Measurements from ENCODE around the gene UBC.
"Not testable (repeated sequence)": the region's sequence is repeated elsewhere in the genome, so short reads cannot be mapped to it uniquely, and the experiment has no call there.

Gene UBC

GRCh38 chr12:124930586-124930985, 16.1 kb upstream of the UBC start:
- FAIRE-seq, result no peak

- no peak for FAIRE-seq
These were observed 15.4 kb upstream of the UBC start for GRCh38 chr12:124929649-124930419.

DNA sequence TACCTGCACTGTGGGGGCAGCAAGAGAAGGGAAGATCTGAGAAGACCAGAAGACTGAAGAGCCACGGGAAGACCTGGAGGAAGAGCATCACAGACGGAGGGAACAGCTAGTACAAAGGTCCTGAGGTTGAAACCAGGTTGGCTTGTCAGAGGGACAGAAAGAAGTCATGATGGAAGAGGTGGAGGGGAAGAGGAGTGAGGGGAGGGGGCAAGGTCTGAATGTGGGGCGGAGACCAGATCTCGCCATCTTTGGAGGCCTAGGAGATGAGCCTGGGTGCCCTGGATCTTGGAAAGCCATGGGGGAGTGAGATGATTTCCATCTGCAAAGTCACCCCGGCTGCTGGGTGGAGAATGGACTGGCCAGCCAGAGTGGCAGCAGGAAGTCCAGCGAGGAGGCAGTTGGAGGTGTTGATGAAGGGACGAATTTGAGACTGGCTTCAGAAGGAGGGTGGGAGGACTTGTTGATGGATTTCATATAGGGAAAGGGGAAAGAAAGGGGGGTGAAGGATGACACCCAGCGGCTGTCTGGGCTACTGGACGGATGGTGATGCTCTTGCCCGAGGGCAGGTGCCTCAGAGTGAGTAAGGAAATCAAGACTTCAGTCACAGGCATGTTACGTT, 14.6 kb upstream of the UBC start:
- no peak for FAIRE-seq

DNA sequence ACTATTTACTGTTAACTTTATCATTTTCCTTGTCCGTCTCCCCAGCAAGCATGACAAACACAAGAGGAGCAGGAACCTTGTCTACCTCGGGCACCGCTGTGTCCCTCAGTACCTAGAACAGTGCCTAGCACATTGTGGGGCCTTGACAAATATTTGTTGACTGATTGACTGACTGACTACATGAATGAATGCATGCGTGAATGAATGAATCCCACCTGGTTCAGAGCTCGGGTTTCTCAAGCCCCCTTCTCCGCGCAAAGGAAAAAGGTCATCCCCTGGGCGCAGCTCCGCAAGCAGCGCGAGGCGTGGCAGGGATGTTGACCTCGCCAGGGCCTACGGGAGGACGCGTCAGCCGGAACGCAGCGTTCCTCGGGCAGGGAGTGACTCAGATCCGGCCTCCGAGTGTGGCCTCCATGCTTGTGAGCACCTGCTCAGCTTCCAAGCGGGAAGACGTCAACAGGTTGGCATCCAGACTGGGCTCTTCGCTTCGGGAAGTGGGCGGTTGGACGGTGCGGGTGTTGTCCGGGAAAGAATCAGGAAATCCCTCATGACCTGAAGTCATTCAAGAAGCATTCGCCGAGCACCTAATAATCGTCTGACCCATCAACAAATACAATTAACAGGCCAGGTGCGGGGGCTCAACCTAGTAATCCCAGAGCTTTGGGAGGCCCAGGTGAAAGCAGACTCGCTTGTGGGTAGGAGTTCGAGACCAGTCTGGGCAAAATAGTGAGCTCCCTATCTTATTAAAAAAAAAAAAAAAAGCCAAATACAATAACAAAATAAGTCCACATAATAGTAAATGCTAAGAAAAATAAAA, 13.9 kb upstream of the UBC start:
- no peak for FAIRE-seq

DNA sequence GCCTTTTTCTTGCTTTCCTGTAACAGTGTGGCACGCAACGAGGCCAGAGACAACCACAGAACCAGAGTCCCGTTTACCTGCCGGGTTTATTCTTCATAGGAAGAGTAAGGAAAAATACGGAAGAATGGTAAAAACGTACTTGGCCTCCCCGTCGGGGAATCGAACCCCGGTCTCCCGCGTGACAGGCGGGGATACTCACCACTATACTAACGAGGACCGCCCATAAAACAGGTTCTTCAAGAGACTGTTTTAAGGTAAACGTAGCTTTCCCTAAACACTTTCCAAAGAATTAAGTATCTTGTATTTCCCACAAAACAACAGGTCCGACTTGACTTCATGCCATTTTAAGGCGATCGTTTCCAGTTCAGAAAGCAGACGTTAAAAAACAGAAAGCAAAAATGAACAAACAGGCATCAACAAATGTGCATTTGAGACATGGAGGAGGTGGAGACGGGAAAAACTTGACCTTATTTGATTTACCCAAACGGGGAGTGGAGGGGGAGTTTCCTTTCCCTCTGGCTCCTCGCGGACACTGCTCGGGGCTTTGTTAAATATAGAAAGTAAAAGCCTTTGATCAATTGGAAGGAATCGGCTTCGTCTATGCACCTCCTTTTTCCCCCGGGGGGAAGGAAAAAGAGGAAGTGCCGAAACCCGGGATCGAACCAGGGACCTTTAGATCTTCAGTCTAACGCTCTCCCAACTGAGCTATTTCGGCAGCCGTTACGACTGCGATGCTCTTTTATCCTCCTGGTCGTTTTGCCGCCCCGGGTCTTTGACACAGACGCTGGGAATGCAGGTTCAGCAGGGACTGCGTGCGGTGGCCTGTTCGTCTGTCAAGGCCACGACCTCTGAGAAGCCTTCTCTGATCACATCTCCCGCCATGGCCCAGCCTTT, 13.0 kb upstream of the UBC start:
- no peak for FAIRE-seq

GRCh38 chr12:124925782-124926181, 11.3 kb upstream of the UBC start:
- FAIRE-seq, result not testable (repeated sequence)

DNA sequence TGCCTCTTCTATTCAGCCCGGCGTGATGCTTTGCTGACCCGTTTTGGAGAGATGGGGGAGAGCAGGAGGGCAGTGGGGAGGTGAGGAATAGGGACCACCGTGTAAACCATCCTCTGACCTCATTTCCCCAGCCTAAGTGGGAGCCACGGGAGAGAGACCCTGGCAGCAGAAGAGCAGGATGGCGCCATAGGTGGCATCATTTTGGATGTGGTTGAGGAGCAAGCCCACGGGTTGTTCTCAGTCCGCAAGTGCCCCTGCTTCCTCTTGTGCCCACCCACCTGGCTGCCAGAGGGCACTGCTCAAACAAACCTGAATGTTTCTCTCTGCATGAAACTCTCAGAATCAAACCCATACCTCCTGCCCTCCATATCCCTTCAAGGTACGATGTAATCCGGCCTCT, 10.7 kb upstream of the UBC start:
- FAIRE-seq, result no peak

DNA sequence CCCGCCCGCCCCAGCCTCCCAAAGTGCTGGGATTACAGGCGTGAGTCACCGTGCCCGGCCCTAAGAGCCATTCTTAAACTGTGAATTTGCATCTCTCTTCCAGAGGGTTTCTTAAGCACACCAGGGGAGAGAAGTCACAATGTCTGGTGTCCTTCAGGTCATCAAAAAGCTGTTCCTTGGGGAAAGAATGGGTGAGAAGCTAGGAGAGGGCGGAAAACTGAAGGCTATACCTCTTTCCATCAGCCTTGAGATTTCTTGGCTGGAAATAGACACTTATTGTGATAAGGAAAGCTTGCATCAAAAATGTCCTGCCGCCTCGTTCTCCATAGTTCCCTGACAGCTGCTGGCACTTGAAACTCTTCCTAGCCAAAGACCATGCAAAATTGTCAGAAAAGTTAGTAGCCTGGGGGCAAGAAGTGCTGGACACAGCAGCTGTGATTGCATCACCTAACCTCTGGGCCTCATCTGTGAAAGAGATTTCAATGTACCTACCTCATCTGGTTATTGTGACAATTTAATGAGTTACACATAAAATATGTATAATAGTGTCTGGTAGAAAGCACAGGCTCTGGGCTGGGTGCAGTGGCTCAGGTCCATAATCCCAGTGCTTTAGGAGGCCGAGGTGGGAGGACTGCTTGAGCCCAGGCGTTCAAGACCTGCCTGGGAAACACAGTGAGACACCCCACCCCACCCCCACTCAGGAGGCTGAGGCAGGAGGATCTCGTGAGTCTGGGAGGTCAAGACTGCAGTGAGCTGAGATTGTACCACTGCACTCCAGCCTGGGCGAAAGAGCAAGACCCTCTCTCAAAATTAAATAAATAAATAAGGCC, 9.7 kb upstream of the UBC start:
- FAIRE-seq, result no peak

- no peak for FAIRE-seq
These were observed 7.0 kb upstream of the UBC start for GRCh38 chr12:124921200-124922031.

- FAIRE-seq, result no peak
These were observed 6.0 kb upstream of the UBC start for GRCh38 chr12:124920353-124920935.

- FAIRE-seq, result no peak
These were observed 5.3 kb upstream of the UBC start for GRCh38 chr12:124919521-124920352.

GRCh38 chr12:124918622-124918988, 4.2 kb upstream of the UBC start:
- not testable (repeated sequence) for FAIRE-seq

DNA sequence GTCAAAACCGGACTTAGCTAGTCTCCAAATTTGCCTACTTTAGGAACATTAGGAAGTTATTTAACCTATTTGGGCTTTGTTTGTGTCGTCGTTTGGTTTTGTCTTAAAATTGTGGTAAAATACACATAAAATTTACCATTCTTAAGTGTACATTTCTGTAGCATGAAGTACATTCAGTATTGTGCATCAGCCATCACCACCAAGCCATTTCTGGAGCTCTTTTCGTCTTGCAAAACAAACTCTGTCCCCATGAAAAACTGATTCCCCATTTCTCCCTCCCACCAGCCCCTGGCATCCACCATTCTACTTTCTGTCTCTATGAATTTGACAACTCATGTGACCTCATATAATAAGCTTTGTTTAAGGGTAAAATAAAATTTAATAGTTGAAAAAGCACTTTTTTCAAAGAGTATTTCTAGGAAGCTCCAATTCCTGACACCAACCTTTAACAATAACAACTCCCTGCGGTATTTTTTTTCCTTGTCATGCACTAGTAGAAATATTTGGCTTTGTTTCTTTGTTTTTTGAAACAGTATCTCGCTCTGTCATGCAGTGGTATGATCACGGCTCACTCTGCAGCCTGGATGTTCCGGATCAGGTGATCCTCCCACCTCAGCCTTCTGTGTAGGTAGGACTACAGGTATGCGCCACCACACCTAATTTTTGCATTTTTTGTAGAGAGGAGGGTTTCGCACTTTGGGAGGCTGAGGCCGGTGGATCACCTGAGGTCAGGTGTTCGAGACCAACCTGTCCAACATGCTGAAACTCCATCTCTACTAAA, 3.6 kb upstream of the UBC start:
- no peak for FAIRE-seq

- FAIRE-seq, result peak; percentile 68
These were observed 2.8 kb upstream of the UBC start for GRCh38 chr12:124917135-124917840.

- no peak for FAIRE-seq
These were observed 2.1 kb upstream of the UBC start for GRCh38 chr12:124916374-124917134.

DNA sequence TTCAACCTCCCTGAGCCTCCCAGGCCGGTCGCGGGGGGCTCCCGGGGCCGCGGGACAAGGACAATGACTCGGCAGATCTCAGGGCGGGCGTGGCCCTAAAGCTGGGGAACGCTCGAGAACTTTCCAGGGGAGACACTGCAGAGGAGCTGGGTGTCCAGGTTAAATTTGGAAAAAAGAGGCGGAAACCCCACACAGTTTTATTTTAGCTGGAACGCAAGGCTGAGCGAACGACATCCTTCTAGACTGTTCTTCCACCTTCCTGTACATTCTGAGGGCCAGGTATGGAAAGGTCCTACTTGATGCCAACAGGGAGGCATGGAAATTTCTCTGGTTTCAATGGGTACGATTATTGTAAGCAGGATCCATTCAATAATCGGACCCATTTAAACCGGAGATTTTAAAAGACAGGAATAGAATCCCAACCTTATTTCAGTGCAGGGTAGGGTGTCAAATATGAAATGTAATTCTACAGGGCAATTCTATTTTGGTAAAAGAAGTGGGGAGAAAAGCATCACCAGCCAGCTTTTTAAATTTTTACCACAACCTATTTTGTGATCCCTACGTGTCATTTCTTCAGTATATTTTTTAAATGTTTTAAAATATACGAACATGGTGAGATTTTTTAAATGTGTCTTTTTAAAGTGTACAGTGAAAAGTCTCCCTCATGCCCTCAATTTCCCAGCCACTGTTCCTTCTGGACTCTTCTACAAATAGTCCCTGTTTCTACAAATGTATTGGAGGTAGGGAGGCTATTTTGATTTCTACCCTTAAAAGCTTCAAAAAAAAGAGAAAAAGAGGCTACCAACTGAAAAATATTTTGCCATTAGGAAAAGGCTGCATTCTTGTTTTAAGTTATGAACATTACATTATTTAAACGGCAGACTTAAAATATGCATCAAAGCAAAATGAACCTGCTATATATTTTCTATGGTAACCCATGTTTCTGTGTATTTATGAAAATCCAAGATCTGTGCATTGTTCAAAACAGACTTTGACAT, 1.1 kb upstream of the UBC start:
- FAIRE-seq, result no peak
